Stimulated activated CD4-positive, alpha-beta T cell treated with anti-CD3 and anti-CD28 coated beads, Interleukin-2, amount 100 ng/mL, for 48 hours (primary cell): ENCODE measurements around the gene DARS1.

Experiments
- DNase-seq, 2 donors: peaks; one replicate each; pipeline ENCODE4 v3.0.0-alpha.2; 2020

DARS1 gene

GRCh38 chr2:135985018-135985825 is at the start of gene DARS1:
TSS of gene DARS1 (minus strand) at chr2:135985626. CDS start at chr2:135985468, 158 bp downstream.
- peak; percentile 78 to 79 for DNase-seq

DNA sequence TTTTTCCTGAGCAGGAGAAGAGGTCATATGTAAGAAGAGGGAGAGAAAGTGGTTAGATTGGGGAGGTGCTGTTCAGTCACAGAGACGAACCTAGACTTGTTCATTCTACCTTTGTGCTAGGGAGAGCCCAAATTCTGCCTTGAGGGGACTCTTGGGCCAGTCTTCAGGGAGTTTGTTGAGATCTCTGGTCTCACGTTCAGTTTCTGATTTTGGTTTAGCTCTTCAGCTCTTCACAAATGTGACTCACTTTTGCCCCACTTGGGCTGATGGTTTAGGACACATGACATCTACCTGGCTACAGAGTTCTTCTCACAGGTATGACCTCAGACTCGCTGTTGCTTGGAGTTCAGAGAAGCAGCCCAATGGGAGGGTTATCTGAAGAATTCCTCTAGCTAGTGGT is 49.2 kb upstream of the DARS1 start:
- DNase-seq: no peak

DNA sequence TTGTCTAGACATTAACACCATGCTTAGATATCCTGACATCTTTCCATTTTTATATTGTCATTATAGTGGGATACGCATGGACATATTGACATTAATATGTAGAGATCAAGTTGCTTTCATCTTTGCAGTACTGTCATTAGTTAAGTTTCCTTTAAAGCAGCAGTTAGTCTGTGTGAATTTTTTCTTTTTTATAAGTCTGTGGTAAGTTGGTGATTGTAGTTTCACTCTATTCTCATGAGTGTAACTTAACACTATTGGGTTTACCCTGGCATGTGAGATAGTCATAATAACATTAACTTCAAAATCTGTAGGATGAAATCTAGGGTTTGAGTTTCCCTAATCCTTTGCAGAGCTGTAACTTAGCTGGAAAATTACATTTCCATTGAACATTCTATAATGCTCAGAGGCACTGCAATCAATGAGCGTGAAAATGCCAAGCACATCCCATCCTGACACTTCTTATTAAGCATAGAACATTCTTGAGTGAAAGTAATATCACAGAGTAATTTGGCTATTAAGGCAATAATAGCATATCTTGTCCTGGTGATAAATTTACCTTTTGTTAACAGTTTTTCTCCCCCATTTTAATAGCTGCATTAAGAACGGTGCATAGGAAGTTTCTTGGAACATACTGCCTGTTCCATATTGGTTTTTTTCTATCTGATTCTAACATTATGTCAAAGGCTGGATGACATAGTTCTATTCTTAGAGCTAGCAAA is 47.5 kb upstream of the DARS1 start:
- no peak for DNase-seq

DNA sequence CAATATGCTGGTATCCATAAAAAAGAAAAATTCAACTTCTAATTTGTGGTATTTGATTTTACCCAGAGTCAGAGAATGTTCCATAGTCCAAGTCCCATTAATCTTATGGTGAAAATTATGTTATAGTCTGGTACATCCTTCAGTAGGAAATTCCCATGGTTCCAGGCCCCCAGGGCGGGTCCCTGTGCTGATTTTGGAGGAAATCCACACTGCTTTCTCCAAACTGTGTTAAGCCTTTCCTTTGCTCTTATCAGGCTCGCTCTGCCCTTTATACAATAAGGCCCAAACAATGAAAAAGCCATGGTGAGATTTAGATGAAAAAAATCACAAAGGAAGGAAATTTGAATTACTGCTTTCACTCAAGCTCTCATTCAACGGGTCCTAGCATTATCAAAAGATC is 46.8 kb upstream of the DARS1 start:
- DNase-seq: no peak

DNA sequence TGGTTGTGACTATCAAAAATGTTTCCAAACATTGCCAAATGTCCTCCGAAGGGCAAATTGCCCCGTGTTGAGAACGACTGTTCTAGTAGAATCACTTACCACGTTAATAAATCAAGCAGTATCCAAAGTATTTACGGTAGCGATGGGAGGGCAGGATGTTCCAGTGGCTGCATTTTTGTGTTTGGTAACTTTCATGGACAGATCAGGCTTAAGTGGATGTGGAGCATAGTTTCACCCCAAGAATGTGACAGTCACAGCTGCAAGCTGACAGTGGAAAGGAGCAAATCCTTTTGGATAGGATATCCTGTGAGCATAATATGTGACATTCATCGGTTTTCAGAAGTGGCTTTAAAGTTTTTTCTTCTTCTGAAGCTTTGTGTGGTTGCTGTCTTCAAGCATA is 46.3 kb upstream of the DARS1 start:
- DNase-seq: no peak

GRCh38 chr2:136030406-136030805 is 45.0 kb upstream of the DARS1 start:
- DNase-seq: no peak

DNA sequence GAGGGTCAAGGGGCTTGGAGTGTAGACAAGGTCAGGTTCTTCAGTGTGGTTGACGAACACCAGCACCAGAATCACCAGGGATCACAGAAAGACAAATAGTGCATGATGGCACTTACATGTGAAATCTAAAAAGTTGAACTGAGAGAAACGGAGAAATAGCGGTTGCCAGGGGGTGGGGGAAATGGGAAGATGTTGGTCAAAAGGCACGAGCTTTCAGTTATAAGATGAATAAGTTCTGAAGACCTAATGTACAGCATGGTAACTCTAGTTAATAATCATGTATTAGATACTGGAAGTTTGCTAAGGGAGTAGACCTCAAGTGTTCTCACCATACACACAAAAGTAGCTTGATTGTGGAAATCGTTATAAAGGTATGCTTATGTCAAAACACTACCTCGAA is 43.7 kb upstream of the DARS1 start:
- DNase-seq: no peak

- no peak for DNase-seq
These were observed 42.6 kb upstream of the DARS1 start for GRCh38 chr2:136028001-136028400.

GRCh38 chr2:136027112-136027511 is 41.7 kb upstream of the DARS1 start:
- no peak for DNase-seq

GRCh38 chr2:136025057-136025973 is 39.9 kb upstream of the DARS1 start:
- DNase-seq: peak in 1 of 2 donors; percentile 40

- no peak for DNase-seq
These were observed 39.2 kb upstream of the DARS1 start for GRCh38 chr2:136024616-136025015.

DNA sequence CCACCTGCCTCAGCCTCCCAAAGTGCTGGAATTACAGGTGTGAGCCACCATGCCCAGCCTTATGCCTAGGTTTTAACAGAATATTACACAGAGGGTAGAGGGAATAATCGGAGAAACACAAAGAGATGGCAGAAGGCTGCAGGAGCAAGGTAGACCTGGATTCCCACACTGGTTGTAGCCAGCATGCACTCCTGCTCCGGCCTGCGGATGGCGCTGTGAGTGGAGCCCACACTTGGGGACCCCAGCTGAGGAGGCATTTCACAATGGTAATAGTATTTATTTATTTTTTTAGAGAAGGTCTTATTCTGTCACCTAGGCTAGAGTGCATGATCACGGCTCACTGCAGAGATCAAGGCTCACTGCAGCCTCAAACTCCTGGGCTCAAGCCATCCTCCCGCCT is 38.8 kb upstream of the DARS1 start:
- DNase-seq: no peak

DNA sequence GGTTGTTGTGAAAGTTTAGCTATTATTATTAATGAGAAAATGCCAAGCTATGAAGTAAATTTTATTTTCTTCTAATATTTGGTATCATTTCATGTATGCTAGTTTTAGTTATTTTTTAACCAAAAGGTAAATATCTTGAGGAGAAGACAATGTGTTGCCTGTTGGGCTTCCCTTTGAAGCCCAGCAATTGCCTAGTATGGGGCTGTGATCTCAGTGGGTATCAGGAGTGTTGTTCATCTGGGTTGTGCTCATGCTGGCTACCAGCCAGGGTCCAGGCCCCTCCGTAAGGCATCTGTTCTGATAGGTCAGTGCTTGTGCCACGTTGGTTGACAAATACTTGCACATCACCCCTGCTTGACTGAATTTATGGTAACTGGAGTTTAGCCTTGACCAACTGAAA is 38.0 kb upstream of the DARS1 start:
- no peak for DNase-seq

DNA sequence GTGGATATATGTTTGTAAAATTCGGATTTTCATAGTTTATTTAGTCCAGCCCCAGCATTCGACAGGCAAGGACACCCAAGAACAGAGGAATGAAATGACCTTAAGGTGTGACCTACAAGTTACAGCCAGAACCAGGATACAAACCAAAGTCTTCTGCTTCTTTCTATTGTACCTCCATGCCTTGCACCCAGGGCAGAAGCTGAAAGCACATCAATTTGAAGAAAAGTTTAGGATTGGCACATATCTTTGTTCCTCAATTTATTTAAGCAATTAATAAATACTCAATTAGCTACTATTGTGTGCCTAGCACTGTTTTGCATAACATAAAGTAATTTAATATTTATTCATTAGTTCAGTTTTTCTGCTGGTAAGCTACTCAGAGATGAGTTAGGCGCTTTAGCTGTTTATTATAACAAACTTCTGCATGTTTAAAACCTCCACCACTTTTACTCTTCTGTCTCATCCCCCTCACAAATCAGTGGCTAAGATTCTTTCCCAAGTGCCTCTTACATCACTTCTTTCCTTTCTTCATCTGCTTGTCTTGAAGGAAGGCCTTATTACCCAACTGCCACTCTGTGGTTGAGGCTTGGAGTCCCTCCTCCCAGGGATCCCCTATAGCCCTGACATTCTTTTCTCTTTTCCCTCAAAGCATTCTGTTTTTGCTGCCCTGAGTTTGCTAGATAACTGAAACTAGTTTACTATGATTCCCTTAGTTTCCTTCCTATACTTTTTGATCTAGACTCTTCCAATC is 37.1 kb upstream of the DARS1 start:
- DNase-seq: no peak

- no peak for DNase-seq
These were observed 36.5 kb upstream of the DARS1 start for GRCh38 chr2:136021976-136022375.

DNA sequence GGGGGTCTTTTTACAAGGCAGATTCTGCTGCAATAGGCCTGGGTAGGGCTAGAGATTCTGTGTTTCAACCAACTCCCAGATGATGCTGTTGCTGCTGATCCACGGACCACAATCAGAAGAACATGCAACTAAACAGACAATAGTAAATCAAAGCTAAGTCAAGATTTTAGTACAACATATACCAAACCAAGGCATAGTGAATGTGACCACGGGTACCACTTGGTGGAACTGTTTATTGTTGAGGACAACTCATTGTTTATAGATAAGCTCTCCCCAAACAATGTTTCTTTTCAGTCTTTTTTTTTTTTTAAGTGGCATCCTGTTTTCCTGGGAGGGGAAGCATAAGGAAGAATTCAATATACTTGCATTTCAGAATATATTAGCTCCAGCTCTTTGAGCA is 36.0 kb upstream of the DARS1 start:
- no peak for DNase-seq

GRCh38 chr2:136020831-136021230 is 35.4 kb upstream of the DARS1 start:
- no peak for DNase-seq

- no peak for DNase-seq
These were observed 34.4 kb upstream of the DARS1 start for GRCh38 chr2:136019825-136020224.

- no peak for DNase-seq
These were observed 33.9 kb upstream of the DARS1 start for GRCh38 chr2:136019306-136019705.

DNA sequence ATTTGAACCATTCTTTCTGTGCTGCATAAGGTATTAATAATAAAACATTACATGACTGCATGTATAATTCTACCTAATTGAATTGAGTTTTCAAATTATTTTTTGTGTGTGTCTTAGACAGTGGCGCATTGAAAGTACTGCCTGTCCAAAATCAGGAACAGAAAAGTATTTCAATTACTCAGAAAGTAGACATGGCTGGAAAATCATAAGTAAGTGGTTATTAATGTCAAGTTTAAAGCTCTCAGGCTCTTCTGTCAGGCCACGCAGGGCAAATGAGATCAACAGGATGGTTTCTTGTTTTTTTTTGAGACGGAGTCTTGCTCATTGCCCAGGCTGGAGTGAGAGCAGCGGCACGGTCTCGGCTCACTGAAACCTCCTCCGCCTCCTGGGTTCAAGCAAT is 32.4 kb upstream of the DARS1 start:
- DNase-seq: no peak

DNA sequence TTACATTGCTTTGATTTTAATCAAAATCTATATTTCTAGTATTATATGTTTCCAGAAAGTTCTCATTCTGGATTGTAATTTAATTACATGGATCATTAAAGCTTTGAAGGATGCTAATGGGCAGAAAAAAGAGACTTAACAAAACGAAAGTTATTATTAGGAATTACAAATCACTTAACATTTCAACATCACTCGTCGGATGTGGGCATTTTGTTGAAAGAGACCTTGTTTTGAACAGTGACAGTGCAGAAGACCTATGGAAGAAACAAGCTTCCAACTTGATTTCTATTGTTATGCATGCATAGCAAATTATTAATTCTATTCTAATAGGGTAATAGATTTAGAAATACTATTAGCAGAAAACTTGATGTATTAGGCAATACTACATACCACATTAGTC is 31.4 kb upstream of the DARS1 start:
- no peak for DNase-seq

- DNase-seq: no peak
These were observed 31.0 kb upstream of the DARS1 start for GRCh38 chr2:136016427-136016826.

DNA sequence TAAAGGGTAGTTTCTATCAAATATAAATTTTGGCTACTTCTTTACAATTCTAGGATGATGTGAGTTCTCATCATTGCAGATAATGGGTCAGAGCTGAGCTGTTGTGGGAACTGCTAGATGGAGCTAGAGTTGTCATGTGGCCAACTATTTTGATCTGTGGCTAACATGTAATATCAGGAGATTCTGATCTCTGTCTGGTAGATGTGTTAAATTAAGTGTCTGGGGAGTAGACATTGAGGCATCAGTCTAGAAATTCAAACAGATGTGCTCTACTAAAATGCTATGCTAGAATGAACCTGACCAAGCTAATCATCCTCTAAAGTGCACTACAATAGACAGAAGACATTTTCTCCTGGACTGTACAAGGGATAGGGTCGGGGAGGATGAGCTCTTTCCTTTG is 30.3 kb upstream of the DARS1 start:
- DNase-seq: no peak
